K562 (cell line): ENCODE data around the gene NLGN2. TPM values are rescaled to one million over a fixed set of nuclear protein-coding genes. Genes with fewer than 3 reads are reported as not detected.

Experiments
- ATAC-seq: fragments of 200-7000 bp; cut with Tn5 transposase; 3 replicates; pipeline ENCODE4 v1.9.1; 2020; ENCODE audit warnings: moderate library complexity
- BruUV-seq: library from RNA; stranded (reverse); fragments of 400-500 nt; replicated peaks from 2 replicates; lab custom pipeline; 2021; lab: Mats Ljungman, UMichigan
- CTCF ChIA-PET: fragments of 300-600 bp; formaldehyde crosslinking; extraction: SDS; loops from one replicate; lab custom pipeline; 2021; ENCODE audit warnings: low intra/inter-chr PET ratio; lab: Yijun Ruan, JAX
- POLR2A ChIA-PET: fragments of 300-600, 350-650 bp; sonication (Branson Sonifier 250); formaldehyde crosslinking; extraction: SDS; loops from one replicate; lab custom pipeline; 2021; ENCODE audit warnings: antibody characterized with exemption, inconsistent platforms; lab: Yijun Ruan, JAX
- DNase-seq, 4 experiments: peaks; one replicate each; pipeline versions ENCODE4 v3.0.0 to v3.0.0-alpha.2; 2011 to 2018; ENCODE audit warnings: low spot score in 3 of 4, mixed read lengths in 3 of 4; ENCODE audit errors: extremely low read depth in 1 of 4
- FAIRE-seq: peaks from 2 replicates; lab custom pipeline; 2011; peaks lifted over from hg19 to GRCh38; lab: Jason Lieb, UNC
- H2AFZ ChIP-seq: 2 replicates; pipeline ENCODE4 v1.6.0; 2011; ENCODE audit warnings: low read depth, low read length, control low read depth, inconsistent platforms
- H3K27ac ChIP-seq: fragments of 200-600 bp; 3 replicates; pipeline ENCODE4 v1.8.0; 2011; ENCODE audit warnings: low read depth, mild to moderate bottlenecking, control low read depth, inconsistent platforms, low read length, moderate library complexity, mixed read lengths; ENCODE audit errors: extremely low read depth
- H3K27me3 ChIP-seq, 2 experiments: fragments of 300-600 bp in 1 of 2; 2 replicates in 1 of 2; 3 replicates in 1 of 2; pipeline versions ENCODE4 v1.6.0 to v1.8.0; 2011; ENCODE audit warnings: inconsistent platforms in 2 of 2, low read length in 2 of 2, mild to moderate bottlenecking in 1 of 2, mixed read lengths in 1 of 2, moderate library complexity in 1 of 2; ENCODE audit not compliant: control insufficient read depth in 2 of 2, insufficient read depth in 2 of 2
- H3K36me3 ChIP-seq: fragments of 300-600 bp; 3 replicates; pipeline ENCODE4 v1.8.0; 2011; ENCODE audit warnings: mild to moderate bottlenecking, low read length, inconsistent platforms; ENCODE audit not compliant: control insufficient read depth, insufficient read depth
- H3K4me1 ChIP-seq, 2 experiments: fragments of 200-600 bp in 1 of 2; replicated peaks in 1 of 2; 2 replicates in 1 of 2; 3 replicates in 1 of 2; pipeline versions ENCODE4 v1.5.1 to v1.8.0; 2011; ENCODE audit warnings: inconsistent platforms in 2 of 2, low read length in 2 of 2, mild to moderate bottlenecking in 1 of 2, mixed read lengths in 1 of 2, moderate library complexity in 1 of 2; ENCODE audit not compliant: control insufficient read depth in 2 of 2, insufficient read depth in 2 of 2
- H3K4me2 ChIP-seq: 2 replicates; pipeline ENCODE4 v1.6.1; 2011; ENCODE audit warnings: low read length, control low read depth, inconsistent platforms, mixed read lengths; ENCODE audit not compliant: insufficient read depth
- H3K4me3 ChIP-seq: fragments of 200-600 bp; sonication (generic), shearing (Covaris generic); 2 replicates; pipeline ENCODE4 v1.5.1; 2016; ENCODE audit warnings: control low read depth, inconsistent platforms
- H3K79me2 ChIP-seq: fragments of 200-600 bp; 3 replicates; pipeline ENCODE4 v1.8.0; 2011; ENCODE audit warnings: low read length, inconsistent platforms; ENCODE audit not compliant: control insufficient read depth, insufficient read depth
- H3K9ac ChIP-seq, 2 experiments: 2 replicates each; pipeline versions ENCODE4 v1.6.0 to v1.6.1; 2011; ENCODE audit warnings: low read depth in 2 of 2, low read length in 2 of 2, control low read depth in 1 of 2, inconsistent platforms in 1 of 2, mild to moderate bottlenecking in 1 of 2, mixed read lengths in 1 of 2; ENCODE audit not compliant: insufficient read depth in 1 of 2
- H3K9me1 ChIP-seq: one replicate; pipeline ENCODE4 v1.6.0; 2011; ENCODE audit warnings: inconsistent platforms, mild to moderate bottlenecking, low read length, moderate library complexity; ENCODE audit not compliant: control insufficient read depth, insufficient read depth
- H3K9me3 ChIP-seq: replicated peaks from 2 replicates; pipeline ENCODE4 v1.5.1; 2011; ENCODE audit warnings: low read depth, low read length, inconsistent platforms; ENCODE audit not compliant: control insufficient read depth, insufficient read depth
- H4K20me1 ChIP-seq: replicated peaks from 2 replicates; pipeline ENCODE4 v1.6.1; 2011; ENCODE audit warnings: low read length, inconsistent platforms, mixed read lengths; ENCODE audit not compliant: control insufficient read depth, insufficient read depth
- KLF1 ChIP-seq: fragments of 450-650 bp; IDR thresholded peaks from 2 replicates; pipeline ENCODE4 v1.6.1; 2016; ENCODE audit warnings: missing genetic modification characterization, missing compliant biosample characterization
- NR3C1 ChIP-seq: sonication (generic); formaldehyde crosslinking; IDR thresholded peaks from 2 replicates; pipeline ENCODE4 v1.8.1; 2022; ENCODE audit warnings: missing genetic modification reagents
- RFX1 ChIP-seq: fragments of 450-650 bp; IDR thresholded peaks from 2 replicates; pipeline ENCODE4 v1.6.1; 2016; ENCODE audit warnings: mild to moderate bottlenecking, moderate library complexity
- TEAD4 ChIP-seq, 2 experiments: sonication (generic) in 1 of 2; formaldehyde crosslinking in 1 of 2; IDR thresholded peaks; 2 replicates each; pipeline versions ENCODE4 v1.6.1 to v1.8.0; 2012 to 2022; ENCODE audit warnings: borderline replicate concordance in 1 of 2, inconsistent platforms in 1 of 2, low read length in 1 of 2, mild to moderate bottlenecking in 1 of 2, missing genetic modification reagents in 1 of 2
- ZFP36 ChIP-seq: fragments of 150-350 bp; IDR thresholded peaks from 2 replicates; pipeline ENCODE4 v1.6.1; 2018; ENCODE audit warnings: low read length, low read depth; ENCODE audit not compliant: partially characterized antibody
- ZNF696 ChIP-seq: fragments of 250-450 bp; sonication (Bioruptor Pico); conservative IDR thresholded peaks from 2 replicates; pipeline ENCODE4 v1.4.0; 2020; ENCODE audit warnings: mild to moderate bottlenecking, moderate library complexity
- WGBS: fragments of 100-300 bp; shearing (Covaris generic); methylation state at CpG from one replicate; pipeline ENCODE4 v1.1.6; 2016; ENCODE audit warnings: low coverage, mixed read lengths; ENCODE audit not compliant: insufficient coverage; ENCODE audit errors: missing lambda C conversion rate; 5-methylcytosine and 5-hydroxymethylcytosine counted together
- in situ Hi-C: fragments of 300-500 bp; cut with MboI; formaldehyde crosslinking; loops from 4 replicates; pipeline ENCODE4 v1.15.0; 2018; ENCODE audit warnings: inconsistent platforms, mixed read lengths
- intact Hi-C: fragments of 100-400 bp; cut with micrococcal nuclease; formaldehyde crosslinking; loops from 2 replicates; pipeline ENCODE4 v1.14.2; 2022
- polyA plus RNA-seq, 8 experiments: library from polyadenylated mRNA; depleted of rRNA in 4 of 8; stranded (reverse) in 5 of 8; unstranded in 3 of 8; fragments of >200 nt; fragmentation: Nextera tagmentation in 2 of 8; fragmentation: Illumina TruSeq in 1 of 8; extraction: Ambion mirVana in 2 of 8; extraction: Trizol in 1 of 8; gene quantifications; 2 replicates each; pipeline versions ENCODE4 v1.2.1 to v1.2.3, GENCODE V29; 2011 to 2014; ENCODE audit warnings: inconsistent platforms in 1 of 8, missing spikeins in 1 of 8
- total RNA-seq, 7 experiments: library from RNA; depleted of rRNA in 6 of 7; stranded (reverse); fragments of >200 nt in 6 of 7; fragmentation: Illumina TruSeq in 2 of 7; extraction: Trizol in 2 of 7; gene quantifications; 2 replicates each; pipeline versions ENCODE4 v1.2.1 to v1.2.3, GENCODE V29; 2011 to 2021; ENCODE audit warnings: low replicate concordance in 1 of 7
- TF ChIP-seq, protein P1 (sequence below), 2 experiments: fragments of 450-650 bp; IDR thresholded peaks; 2 replicates each; pipeline ENCODE4 v1.6.1; 2016
- TF ChIP-seq, protein P2 (sequence below): fragments of 250-450 bp; sonication (Bioruptor Pico); IDR thresholded peaks from 2 replicates; pipeline ENCODE4 v1.4.0; 2020; ENCODE audit warnings: mild to moderate bottlenecking
- TF ChIP-seq, protein P3 (sequence below): fragments of 450-650 bp; IDR thresholded peaks from 2 replicates; pipeline ENCODE4 v1.6.1; 2016; ENCODE audit warnings: borderline replicate concordance

The NLGN2 gene
- total and polyA plus RNA-seq, 9 of the 15 experiments (the other 6 are each of a cell fraction or from before 2014, with no cell fraction given): 0.11 to 7.8 (median 0.77) TPM

DNA sequence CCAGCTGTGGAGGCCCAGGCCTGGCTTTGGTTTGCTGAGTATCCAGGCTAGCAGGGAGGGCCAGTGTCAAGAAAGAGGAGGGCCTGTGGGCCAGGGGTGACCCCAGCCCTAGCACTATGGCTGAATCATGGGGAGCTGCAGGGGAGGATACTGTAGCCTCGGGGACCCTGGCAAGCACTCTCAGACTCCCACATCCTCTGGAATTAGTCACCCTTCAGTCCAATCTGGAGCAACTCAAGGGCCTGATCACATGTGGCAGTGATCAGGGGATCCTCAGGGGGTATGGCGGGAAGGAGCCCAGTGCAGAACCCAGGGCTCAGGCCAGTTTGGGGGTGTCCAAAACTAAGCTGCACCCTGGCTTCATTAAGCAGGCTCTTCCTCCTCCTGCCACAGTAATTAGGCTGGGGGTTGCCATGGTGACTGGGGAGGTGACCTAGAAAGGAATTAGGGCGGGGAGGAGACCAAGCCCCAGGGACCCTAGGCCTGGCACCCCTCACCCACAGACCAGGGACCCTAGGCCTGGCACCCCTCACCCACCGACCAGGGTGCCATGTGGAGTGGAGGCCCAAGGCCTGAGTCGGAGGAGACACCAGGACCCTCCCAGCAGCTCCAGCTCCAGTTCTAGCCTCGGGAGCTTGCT lies 5.8 kb downstream of the NLGN2 start:
- no peaks in the 10 kb centered on the region for H3K27me3 ChIP-seq
- 35% methylated on average over 6 of the region's 6 CpGs for WGBS
- ChIA-PET CTCF (no interaction called here), POLR2A (interaction anchor here (1.1 kb wide), 1 partner anchor 8 kb away, joined by 3 read pairs; no protein-coding TSS in a partner anchor)
- no peak overlapping the region for H3K9ac ChIP-seq
- intact Hi-C loops (no loop called here), in situ Hi-C loops (no loop called here)
- no peaks in the 10 kb centered on the region for H3K79me2 ChIP-seq
- no peak overlapping the region for H3K4me3 ChIP-seq
- FAIRE-seq (no peak), DNase-seq (no peak), ATAC-seq (no peak)
- 0 out of 3 replicates have a peak, but pooled peaks cover 3% of the 10 kb centered on the region for H3K36me3 ChIP-seq
- H3K9me1 ChIP-seq: no peaks in the 10 kb centered on the region
- H3K9me3 ChIP-seq: no peaks in the 10 kb centered on the region
- peaks cover 0 to 16% of the 10 kb centered on the region in 2 experiments; a peak in 2 of 5 replicates for H3K4me1 ChIP-seq
- H2AFZ ChIP-seq: no peak overlapping the region
- H3K27ac ChIP-seq: no peak overlapping the region
- TF ChIP-seq RFX1 (peak; percentile 79), ZFP36 (no peak)
- TF ChIP-seq, protein P1, sequence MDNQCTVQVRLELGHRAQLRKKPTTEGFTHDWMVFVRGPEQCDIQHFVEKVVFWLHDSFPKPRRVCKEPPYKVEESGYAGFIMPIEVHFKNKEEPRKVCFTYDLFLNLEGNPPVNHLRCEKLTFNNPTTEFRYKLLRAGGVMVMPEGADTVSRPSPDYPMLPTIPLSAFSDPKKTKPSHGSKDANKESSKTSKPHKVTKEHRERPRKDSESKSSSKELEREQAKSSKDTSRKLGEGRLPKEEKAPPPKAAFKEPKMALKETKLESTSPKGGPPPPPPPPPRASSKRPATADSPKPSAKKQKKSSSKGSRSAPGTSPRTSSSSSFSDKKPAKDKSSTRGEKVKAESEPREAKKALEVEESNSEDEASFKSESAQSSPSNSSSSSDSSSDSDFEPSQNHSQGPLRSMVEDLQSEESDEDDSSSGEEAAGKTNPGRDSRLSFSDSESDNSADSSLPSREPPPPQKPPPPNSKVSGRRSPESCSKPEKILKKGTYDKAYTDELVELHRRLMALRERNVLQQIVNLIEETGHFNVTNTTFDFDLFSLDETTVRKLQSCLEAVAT (IDR thresholded peaks at IDR 0.05): no peak
- no peaks in the 10 kb centered on the region for H4K20me1 ChIP-seq
- BruUV-seq: no TSS peak
- no peak overlapping the region for H3K4me2 ChIP-seq

DNA sequence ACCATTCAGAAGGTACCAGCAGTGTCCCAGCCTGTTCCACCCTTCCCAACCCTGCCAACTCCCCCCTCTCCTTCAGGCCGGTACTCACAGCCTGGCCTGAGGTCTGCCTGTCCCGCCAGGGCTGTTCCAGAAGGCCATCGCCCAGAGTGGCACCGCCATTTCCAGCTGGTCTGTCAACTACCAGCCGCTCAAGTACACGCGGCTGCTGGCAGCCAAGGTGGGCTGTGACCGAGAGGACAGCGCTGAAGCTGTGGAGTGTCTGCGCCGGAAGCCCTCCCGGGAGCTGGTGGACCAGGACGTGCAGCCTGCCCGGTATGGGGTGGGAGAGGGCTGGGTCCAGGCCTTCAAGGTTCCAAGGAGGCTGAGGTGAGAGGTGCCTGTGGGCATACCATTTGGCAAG lies 7.2 kb downstream of the NLGN2 start:
- Histone ChIP-seq H3K4me1 (peaks cover 0 to 16% of the 10 kb centered on the region in 2 experiments; a peak in 2 of 5 replicates), H3K9ac (no peak overlapping the region; a peak in 1 of 4 replicates), H3K79me2 (no peaks in the 10 kb centered on the region), H3K4me3 (no peak overlapping the region), H3K9me1 (no peaks in the 10 kb centered on the region), H3K9me3 (no peaks in the 10 kb centered on the region), H4K20me1 (no peaks in the 10 kb centered on the region), H3K27me3 (no peaks in the 10 kb centered on the region), H3K27ac (no peak overlapping the region), H3K36me3 (no peaks in the 10 kb centered on the region), H2AFZ (no peak overlapping the region), H3K4me2 (no peak overlapping the region)
- ATAC-seq (no peak), FAIRE-seq (no peak), DNase-seq (no peak)
- CTCF ChIA-PET: no interaction called here
- POLR2A ChIA-PET: no interaction called here
- 53% methylated on average over 12 of the region's 14 CpGs for WGBS
- intact Hi-C loops (no loop called here), in situ Hi-C loops (no loop called here)
- BruUV-seq: no TSS peak
- TF ChIP-seq TEAD4 (IDR thresholded peaks at IDR 0.05; ENCODE audit: low read length) (no peak), TEAD4 (CRISPR knock-in tag; IDR thresholded peaks at IDR 0.05; ENCODE audit: borderline replicate concordance) (no peak), KLF1 (tag) (no peak), ZNF696 (no peak), NR3C1 (CRISPR knock-in tag) (no peak)
- TF ChIP-seq, protein P2, sequence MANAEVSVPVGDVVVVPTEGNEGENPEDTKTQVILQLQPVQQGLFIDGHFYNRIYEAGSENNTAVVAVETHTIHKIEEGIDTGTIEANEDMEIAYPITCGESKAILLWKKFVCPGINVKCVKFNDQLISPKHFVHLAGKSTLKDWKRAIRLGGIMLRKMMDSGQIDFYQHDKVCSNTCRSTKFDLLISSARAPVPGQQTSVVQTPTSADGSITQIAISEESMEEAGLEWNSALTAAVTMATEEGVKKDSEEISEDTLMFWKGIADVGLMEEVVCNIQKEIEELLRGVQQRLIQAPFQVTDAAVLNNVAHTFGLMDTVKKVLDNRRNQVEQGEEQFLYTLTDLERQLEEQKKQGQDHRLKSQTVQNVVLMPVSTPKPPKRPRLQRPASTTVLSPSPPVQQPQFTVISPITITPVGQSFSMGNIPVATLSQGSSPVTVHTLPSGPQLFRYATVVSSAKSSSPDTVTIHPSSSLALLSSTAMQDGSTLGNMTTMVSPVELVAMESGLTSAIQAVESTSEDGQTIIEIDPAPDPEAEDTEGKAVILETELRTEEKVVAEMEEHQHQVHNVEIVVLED (CRISPR knock-in tag): no peak
- TF ChIP-seq, protein P3, sequence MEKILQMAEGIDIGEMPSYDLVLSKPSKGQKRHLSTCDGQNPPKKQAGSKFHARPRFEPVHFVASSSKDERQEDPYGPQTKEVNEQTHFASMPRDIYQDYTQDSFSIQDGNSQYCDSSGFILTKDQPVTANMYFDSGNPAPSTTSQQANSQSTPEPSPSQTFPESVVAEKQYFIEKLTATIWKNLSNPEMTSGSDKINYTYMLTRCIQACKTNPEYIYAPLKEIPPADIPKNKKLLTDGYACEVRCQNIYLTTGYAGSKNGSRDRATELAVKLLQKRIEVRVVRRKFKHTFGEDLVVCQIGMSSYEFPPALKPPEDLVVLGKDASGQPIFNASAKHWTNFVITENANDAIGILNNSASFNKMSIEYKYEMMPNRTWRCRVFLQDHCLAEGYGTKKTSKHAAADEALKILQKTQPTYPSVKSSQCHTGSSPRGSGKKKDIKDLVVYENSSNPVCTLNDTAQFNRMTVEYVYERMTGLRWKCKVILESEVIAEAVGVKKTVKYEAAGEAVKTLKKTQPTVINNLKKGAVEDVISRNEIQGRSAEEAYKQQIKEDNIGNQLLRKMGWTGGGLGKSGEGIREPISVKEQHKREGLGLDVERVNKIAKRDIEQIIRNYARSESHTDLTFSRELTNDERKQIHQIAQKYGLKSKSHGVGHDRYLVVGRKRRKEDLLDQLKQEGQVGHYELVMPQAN: no peak
